ENCODE measurements around the gene IGSF11. TPM values are rescaled to one million over a fixed set of nuclear protein-coding genes. Genes with fewer than 3 reads are reported as not detected.

Gene IGSF11
- total and polyA plus RNA-seq, 9 of the 15 experiments (the other 6 are each of a cell fraction or from before 2014, with no cell fraction given), result 1.2 to 2.8 (median 1.7) TPM

DNA sequence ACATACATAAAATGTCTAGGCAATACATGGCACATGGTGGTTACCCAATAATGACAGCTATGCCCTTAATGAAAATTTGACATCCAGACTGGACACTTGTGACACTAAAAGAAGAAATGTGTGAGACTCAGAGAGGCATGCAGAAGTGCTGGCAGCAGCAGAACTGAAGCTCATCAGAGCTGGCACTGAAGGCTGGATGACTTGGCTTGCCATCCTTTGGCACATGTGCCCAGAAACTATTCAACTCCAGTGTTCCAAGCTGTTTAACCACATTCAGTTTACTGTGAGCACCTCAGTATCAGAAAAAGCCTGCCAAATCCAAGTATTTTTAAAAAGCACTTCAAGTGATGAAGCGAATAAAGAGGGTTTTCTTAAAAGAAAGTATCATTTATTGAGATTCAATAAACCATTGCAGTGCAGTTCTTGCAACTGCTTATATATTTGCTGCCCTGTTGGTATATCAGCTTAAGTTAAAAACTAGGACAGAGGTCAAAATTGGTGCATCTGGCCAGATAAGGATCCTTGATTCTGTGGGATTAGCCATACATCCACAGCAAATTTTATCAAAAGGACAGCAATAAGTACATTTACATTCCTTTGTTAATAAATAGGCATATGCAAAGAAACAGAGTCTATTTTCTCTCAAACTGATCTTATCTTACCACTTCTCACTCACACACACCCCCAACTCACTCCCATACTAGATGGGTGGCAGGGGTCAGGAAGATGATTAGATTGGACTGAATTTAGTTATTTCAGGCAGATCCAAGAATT lies 15.8 kb downstream of the IGSF11 start:
- Histone ChIP-seq H3K9me1 (ENCODE audit: control insufficient read depth, insufficient read depth, low read length) (no peaks in the 10 kb centered on the region), H3K79me2 (ENCODE audit: control insufficient read depth, insufficient read depth, low read length) (no peaks in the 10 kb centered on the region), H3K9ac (ENCODE audit: insufficient read depth in 1 of 2, low read depth in 2 of 2, low read length in 2 of 2) (no peak overlapping the region), H4K20me1 (replicated peaks; ENCODE audit: control insufficient read depth, insufficient read depth, low read length) (no peaks in the 10 kb centered on the region), H3K9me3 (replicated peaks; ENCODE audit: control insufficient read depth, insufficient read depth, low read depth, low read length) (no peaks in the 10 kb centered on the region), H3K4me2 (ENCODE audit: insufficient read depth, low read length) (no peak overlapping the region), H2AFZ (ENCODE audit: low read depth, low read length) (no peak overlapping the region), H3K27ac (ENCODE audit: extremely low read depth, low read depth, low read length) (no peak overlapping the region), H3K4me3 (no peak overlapping the region), H3K27me3 (ENCODE audit: control insufficient read depth in 2 of 2, insufficient read depth in 2 of 2, low read length in 2 of 2) (no peaks in the 10 kb centered on the region), H3K36me3 (ENCODE audit: control insufficient read depth, insufficient read depth, low read length) (no peaks in the 10 kb centered on the region), H3K4me1 (replicated peaks in 1 of 2; ENCODE audit: control insufficient read depth in 2 of 2, insufficient read depth in 2 of 2, low read length in 2 of 2) (no peaks in the 10 kb centered on the region; a peak in 1 of 5 replicates)
- intact Hi-C loops (cut with micrococcal nuclease) (no loop called here), in situ Hi-C loops (cut with MboI) (no loop called here)
- DNase-seq (ENCODE audit: extremely low read depth in 1 of 4, low spot score in 3 of 4) (no peak), FAIRE-seq (no peak), ATAC-seq (no peak)
- ChIA-PET POLR2A (no interaction called here), CTCF (ENCODE audit: low intra/inter-chr PET ratio) (no interaction called here)
- no TSS peak for BruUV-seq (replicated peaks)
- WGBS (ENCODE audit: insufficient coverage, low coverage, missing lambda C conversion rate), result 38% methylated on average over 1 of the region's 1 CpG
- TF ChIP-seq, protein P1, sequence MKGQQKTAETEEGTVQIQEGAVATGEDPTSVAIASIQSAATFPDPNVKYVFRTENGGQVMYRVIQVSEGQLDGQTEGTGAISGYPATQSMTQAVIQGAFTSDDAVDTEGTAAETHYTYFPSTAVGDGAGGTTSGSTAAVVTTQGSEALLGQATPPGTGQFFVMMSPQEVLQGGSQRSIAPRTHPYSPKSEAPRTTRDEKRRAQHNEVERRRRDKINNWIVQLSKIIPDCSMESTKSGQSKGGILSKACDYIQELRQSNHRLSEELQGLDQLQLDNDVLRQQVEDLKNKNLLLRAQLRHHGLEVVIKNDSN (CRISPR knock-in tag; IDR thresholded peaks at IDR 0.05), result no peak
- no peak for TF ChIP-seq ETS2 (tag; IDR thresholded peaks at IDR 0.05; ENCODE audit: borderline replicate concordance, poor library complexity, severe bottlenecking)
- no peak for TF ChIP-seq BACH1 (tag; IDR thresholded peaks at IDR 0.05)
- TF ChIP-seq, protein P2, sequence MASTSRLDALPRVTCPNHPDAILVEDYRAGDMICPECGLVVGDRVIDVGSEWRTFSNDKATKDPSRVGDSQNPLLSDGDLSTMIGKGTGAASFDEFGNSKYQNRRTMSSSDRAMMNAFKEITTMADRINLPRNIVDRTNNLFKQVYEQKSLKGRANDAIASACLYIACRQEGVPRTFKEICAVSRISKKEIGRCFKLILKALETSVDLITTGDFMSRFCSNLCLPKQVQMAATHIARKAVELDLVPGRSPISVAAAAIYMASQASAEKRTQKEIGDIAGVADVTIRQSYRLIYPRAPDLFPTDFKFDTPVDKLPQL (IDR thresholded peaks at IDR 0.05; ENCODE audit: extremely low read depth, insufficient read length), result no peak
- TF ChIP-seq THAP12 (CRISPR knock-in tag; IDR thresholded peaks at IDR 0.05), result no peak
- no peak for TF ChIP-seq GABPB2 (CRISPR knock-in tag; conservative IDR thresholded peaks at IDR 0.05)
- TF ChIP-seq, protein P3, sequence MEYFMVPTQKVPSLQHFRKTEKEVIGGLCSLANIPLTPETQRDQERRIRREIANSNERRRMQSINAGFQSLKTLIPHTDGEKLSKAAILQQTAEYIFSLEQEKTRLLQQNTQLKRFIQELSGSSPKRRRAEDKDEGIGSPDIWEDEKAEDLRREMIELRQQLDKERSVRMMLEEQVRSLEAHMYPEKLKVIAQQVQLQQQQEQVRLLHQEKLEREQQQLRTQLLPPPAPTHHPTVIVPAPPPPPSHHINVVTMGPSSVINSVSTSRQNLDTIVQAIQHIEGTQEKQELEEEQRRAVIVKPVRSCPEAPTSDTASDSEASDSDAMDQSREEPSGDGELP (CRISPR knock-in tag; IDR thresholded peaks at IDR 0.05; ENCODE audit: borderline replicate concordance), result no peak
